Neural progenitor cell (in vitro differentiated cells): Measurements from ENCODE around the gene ATF2.

Experiments
- EZH2 ChIP-seq: fragments of 200-600 bp; sonication (generic); IDR thresholded peaks from 2 replicates; pipeline ENCODE4 v1.6.1; 2017; ENCODE audit warnings: antibody characterized with exemption, mild to moderate bottlenecking, moderate library complexity
- EZH2phosphoT487 ChIP-seq: fragments of 200-600 bp; sonication (generic); IDR thresholded peaks from 2 replicates; pipeline ENCODE4 v1.6.1; 2017; ENCODE audit warnings: antibody characterized with exemption

- TF ChIP-seq EZH2phosphoT487 (no peak), EZH2 (no peak)
Measured at GRCh38 chr2:175027755-175028154, 140.2 kb downstream of the ATF2 start.
